Neural progenitor cell (in vitro differentiated cells): ENCODE data around the gene PUDP. TPM values are rescaled to one million over a fixed set of nuclear protein-coding genes. Genes with fewer than 3 reads are reported as not detected.

Experiments
- DNase-seq: peaks from one replicate; pipeline ENCODE4 v3.0.0-alpha.2; 2016; ENCODE audit warnings: low spot score
- H2AFZ ChIP-seq: fragments of 200-600 bp; sonication (generic); replicated peaks from 2 replicates; pipeline ENCODE4 v1.6.1; 2016; ENCODE audit warnings: antibody characterized with exemption
- H3F3A ChIP-seq: fragments of 200-600 bp; sonication (generic); 2 replicates; pipeline ENCODE4 v1.6.1; 2016; ENCODE audit warnings: antibody characterized with exemption, low read depth
- H3K27ac ChIP-seq: fragments of 200-600 bp; sonication (generic); 2 replicates; pipeline ENCODE4 v1.5.1; 2016; ENCODE audit warnings: mild to moderate bottlenecking
- H3K27me3 ChIP-seq: fragments of 200-600 bp; sonication (generic); 2 replicates; pipeline ENCODE4 v1.6.1; 2016; ENCODE audit warnings: mild to moderate bottlenecking, moderate library complexity
- H3K36me3 ChIP-seq: fragments of 200-600 bp; sonication (generic); 2 replicates; pipeline ENCODE4 v1.5.1; 2016
- H3K4me1 ChIP-seq: fragments of 200-600 bp; sonication (generic); 2 replicates; pipeline ENCODE4 v1.6.1; 2016; ENCODE audit warnings: mixed run types
- H3K4me2 ChIP-seq: fragments of 200-600 bp; sonication (generic); 2 replicates; pipeline ENCODE4 v1.6.1; 2016
- H3K4me3 ChIP-seq: fragments of 200-600 bp; sonication (generic); 2 replicates; pipeline ENCODE4 v1.5.1; 2016
- H3K79me2 ChIP-seq: fragments of 200-600 bp; sonication (generic); 2 replicates; pipeline ENCODE4 v1.6.1; 2016; ENCODE audit warnings: low read depth
- H3K9ac ChIP-seq: fragments of 200-600 bp; sonication (generic); 2 replicates; pipeline ENCODE4 v1.6.1; 2016
- H3K9me3 ChIP-seq: fragments of 200-600 bp; sonication (generic); 2 replicates; pipeline ENCODE4 v1.5.1; 2016; ENCODE audit warnings: low read depth
- H4K20me1 ChIP-seq: fragments of 200-600 bp; sonication (generic); 2 replicates; pipeline ENCODE4 v1.6.1; 2016; ENCODE audit warnings: low read depth
- H3K27ac Mint-ChIP-seq: 3 replicates; pipeline ENCODE4 v1.8.0; 2021; ENCODE audit warnings: mixed read lengths
- H3K27me3 Mint-ChIP-seq: 2 replicates; pipeline ENCODE4 v1.8.0; 2022; ENCODE audit warnings: low read depth, mild to moderate bottlenecking, inconsistent platforms, moderate library complexity, mixed read lengths; ENCODE audit not compliant: insufficient read depth
- H3K36me3 Mint-ChIP-seq: 3 replicates; pipeline ENCODE4 v1.8.0; 2021; ENCODE audit warnings: mixed read lengths
- H3K4me1 Mint-ChIP-seq: 3 replicates; pipeline ENCODE4 v1.8.0; 2021; ENCODE audit warnings: mixed read lengths
- H3K4me3 Mint-ChIP-seq: 3 replicates; pipeline ENCODE4 v1.8.0; 2021; ENCODE audit warnings: mild to moderate bottlenecking, moderate library complexity, mixed read lengths
- H3K9me3 Mint-ChIP-seq: 3 replicates; pipeline ENCODE4 v1.8.0; 2020; ENCODE audit warnings: mixed read lengths
- EZH2 ChIP-seq: fragments of 200-600 bp; sonication (generic); IDR thresholded peaks from 2 replicates; pipeline ENCODE4 v1.6.1; 2017; ENCODE audit warnings: antibody characterized with exemption, mild to moderate bottlenecking, moderate library complexity
- EZH2phosphoT487 ChIP-seq: fragments of 200-600 bp; sonication (generic); IDR thresholded peaks from 2 replicates; pipeline ENCODE4 v1.6.1; 2017; ENCODE audit warnings: antibody characterized with exemption
- total RNA-seq: library from RNA; depleted of rRNA; stranded (reverse); fragments of >200 nt; gene quantifications from 2 replicates; pipeline ENCODE4 v1.2.3, GENCODE V29; 2015; ENCODE audit warnings: low replicate concordance
- TF ChIP-seq, protein P1 (sequence below): fragments of 200-600 bp; sonication (generic); IDR thresholded peaks from 2 replicates; pipeline ENCODE4 v1.5.1; 2017; ENCODE audit warnings: antibody characterized with exemption, mild to moderate bottlenecking

PUDP gene
- total RNA-seq, 1 donor from 2014 or later: 29.1 TPM

DNA sequence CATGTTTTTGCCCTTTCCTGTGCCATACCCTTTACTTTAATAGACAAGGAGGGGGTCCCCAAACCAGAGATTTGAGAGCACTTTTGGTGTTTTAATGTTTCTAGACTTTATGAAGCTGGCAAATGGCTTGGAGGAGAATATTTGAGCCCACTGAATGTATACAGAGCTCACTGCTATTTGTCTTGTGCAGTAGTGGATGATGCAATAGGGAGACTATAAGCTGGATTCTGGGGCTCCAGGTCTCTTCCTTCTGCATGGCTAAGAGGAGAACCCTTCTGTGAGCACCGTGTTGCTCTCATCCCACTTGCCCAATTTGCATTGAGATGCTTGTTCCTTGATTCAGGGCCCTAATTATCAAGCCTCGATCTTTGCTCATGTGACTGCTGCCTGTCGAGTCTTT is 8.9 kb upstream of the PUDP start:
- Mint-ChIP-seq H3K36me3 (no peaks in the 10 kb centered on the region), H3K4me3 (no peak overlapping the region), H3K27ac (no peak overlapping the region), H3K4me1 (peaks cover 47% of the 10 kb centered on the region), H3K9me3 (no peaks in the 10 kb centered on the region), H3K27me3 (peaks cover 5% of the 10 kb centered on the region)
- no peaks in the 10 kb centered on the region for H3K9me3 ChIP-seq
- peaks cover 10% of the 10 kb centered on the region for H3K4me1 ChIP-seq
- TF ChIP-seq, protein P1, sequence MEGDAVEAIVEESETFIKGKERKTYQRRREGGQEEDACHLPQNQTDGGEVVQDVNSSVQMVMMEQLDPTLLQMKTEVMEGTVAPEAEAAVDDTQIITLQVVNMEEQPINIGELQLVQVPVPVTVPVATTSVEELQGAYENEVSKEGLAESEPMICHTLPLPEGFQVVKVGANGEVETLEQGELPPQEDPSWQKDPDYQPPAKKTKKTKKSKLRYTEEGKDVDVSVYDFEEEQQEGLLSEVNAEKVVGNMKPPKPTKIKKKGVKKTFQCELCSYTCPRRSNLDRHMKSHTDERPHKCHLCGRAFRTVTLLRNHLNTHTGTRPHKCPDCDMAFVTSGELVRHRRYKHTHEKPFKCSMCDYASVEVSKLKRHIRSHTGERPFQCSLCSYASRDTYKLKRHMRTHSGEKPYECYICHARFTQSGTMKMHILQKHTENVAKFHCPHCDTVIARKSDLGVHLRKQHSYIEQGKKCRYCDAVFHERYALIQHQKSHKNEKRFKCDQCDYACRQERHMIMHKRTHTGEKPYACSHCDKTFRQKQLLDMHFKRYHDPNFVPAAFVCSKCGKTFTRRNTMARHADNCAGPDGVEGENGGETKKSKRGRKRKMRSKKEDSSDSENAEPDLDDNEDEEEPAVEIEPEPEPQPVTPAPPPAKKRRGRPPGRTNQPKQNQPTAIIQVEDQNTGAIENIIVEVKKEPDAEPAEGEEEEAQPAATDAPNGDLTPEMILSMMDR: no peak
- no peak for TF ChIP-seq EZH2
- no peak for TF ChIP-seq EZH2phosphoT487
- no peak overlapping the region for H3K9ac ChIP-seq
- no peaks in the 10 kb centered on the region for H3K79me2 ChIP-seq
- DNase-seq: no peak
- H3K4me3 ChIP-seq: no peak overlapping the region
- no peaks in the 10 kb centered on the region for H3K36me3 ChIP-seq
- H4K20me1 ChIP-seq: no peaks in the 10 kb centered on the region
- H3K27ac ChIP-seq: no peak overlapping the region
- no peaks in the 10 kb centered on the region for H3K27me3 ChIP-seq
- H3K4me2 ChIP-seq: no peak overlapping the region
- H3F3A ChIP-seq: no peaks in the 10 kb centered on the region
- H2AFZ ChIP-seq: no peak overlapping the region

DNA sequence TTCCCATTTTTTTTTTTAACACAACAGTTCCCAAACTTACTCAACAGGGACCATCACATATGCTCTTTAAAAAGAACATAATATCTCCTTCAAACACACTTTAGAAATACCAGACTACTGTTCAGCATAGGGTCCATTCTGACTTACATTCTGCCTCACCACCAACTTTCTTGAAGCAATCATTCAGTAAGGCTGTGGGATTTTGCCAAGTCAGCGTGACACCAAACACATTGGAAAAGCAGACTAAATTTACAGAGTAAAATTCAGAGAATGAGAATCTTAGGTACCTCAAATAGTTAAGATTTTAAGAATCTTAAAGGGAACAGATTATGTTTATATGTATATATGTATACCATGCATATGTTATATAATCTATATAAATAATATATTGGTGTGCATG is 7.2 kb upstream of the PUDP start:
- H3K4me3 Mint-ChIP-seq: no peak overlapping the region
- Histone ChIP-seq H4K20me1 (no peaks in the 10 kb centered on the region), H3F3A (no peaks in the 10 kb centered on the region), H3K9ac (no peak overlapping the region), H3K27ac (no peak overlapping the region), H3K27me3 (no peaks in the 10 kb centered on the region), H3K36me3 (no peaks in the 10 kb centered on the region), H2AFZ (no peak overlapping the region), H3K79me2 (no peaks in the 10 kb centered on the region), H3K4me3 (no peak overlapping the region), H3K4me2 (no peak overlapping the region), H3K9me3 (no peaks in the 10 kb centered on the region), H3K4me1 (peaks cover 10% of the 10 kb centered on the region)
- no peaks in the 10 kb centered on the region for H3K36me3 Mint-ChIP-seq
- peaks cover 8% of the 10 kb centered on the region for H3K27me3 Mint-ChIP-seq
- no peak for DNase-seq
- TF ChIP-seq EZH2 (no peak), EZH2phosphoT487 (no peak)
- TF ChIP-seq, protein P1: no peak
- H3K9me3 Mint-ChIP-seq: no peaks in the 10 kb centered on the region
- H3K4me1 Mint-ChIP-seq: peaks cover 45% of the 10 kb centered on the region
- no peak overlapping the region for H3K27ac Mint-ChIP-seq

DNA sequence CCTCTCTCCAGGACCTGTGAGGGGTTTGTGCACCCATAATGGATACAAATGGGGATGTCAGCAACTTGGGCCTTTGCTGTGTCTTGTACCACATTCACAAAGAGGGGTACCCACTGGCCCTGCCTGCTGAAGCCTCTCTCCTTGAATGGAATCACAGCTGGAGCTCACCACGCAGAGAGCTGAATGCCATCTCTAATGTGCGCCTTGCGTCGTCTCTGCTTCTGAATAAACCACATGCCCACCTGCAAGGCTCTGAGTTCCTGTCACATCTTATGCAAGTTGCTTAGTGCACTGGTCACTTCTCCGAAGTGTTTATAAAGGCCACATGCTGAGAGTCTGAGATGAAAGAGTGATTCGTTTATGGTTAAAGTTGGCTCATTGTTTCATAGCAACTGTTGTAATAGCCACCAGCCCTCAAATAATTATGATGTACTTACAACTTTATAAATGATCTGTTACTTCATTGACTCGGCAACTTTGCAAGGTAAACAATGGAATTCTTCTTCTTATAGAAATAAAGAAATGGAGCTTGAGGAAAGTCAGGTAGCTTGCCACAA is 6.2 kb upstream of the PUDP start:
- no peaks in the 10 kb centered on the region for H3K9me3 ChIP-seq

More for the DNA sequence above, 6.2 kb upstream of the PUDP start:
- H3K27me3 ChIP-seq: no peaks in the 10 kb centered on the region
- H3F3A ChIP-seq: no peaks in the 10 kb centered on the region
- peaks cover 34% of the 10 kb centered on the region for H3K4me1 Mint-ChIP-seq
- TF ChIP-seq, protein P1: no peak
- no peak for TF ChIP-seq EZH2
- TF ChIP-seq EZH2phosphoT487: no peak
- H3K9ac ChIP-seq: no peak overlapping the region
- H3K4me1 ChIP-seq: peaks cover 10% of the 10 kb centered on the region
- H3K9me3 Mint-ChIP-seq: no peaks in the 10 kb centered on the region
- H3K4me3 ChIP-seq: no peak overlapping the region
- H3K36me3 Mint-ChIP-seq: no peaks in the 10 kb centered on the region
- H3K27me3 Mint-ChIP-seq: peaks cover 6% of the 10 kb centered on the region
- no peak overlapping the region for H3K4me2 ChIP-seq
- H2AFZ ChIP-seq: no peak overlapping the region
- no peak overlapping the region for H3K4me3 Mint-ChIP-seq
- peak overlapping the region; percentile 75 for H3K27ac Mint-ChIP-seq
- no peaks in the 10 kb centered on the region for H3K79me2 ChIP-seq
- no peaks in the 10 kb centered on the region for H4K20me1 ChIP-seq
- peak; percentile 24 for DNase-seq
- H3K27ac ChIP-seq: no peak overlapping the region
- H3K36me3 ChIP-seq: no peaks in the 10 kb centered on the region
